K562 (cell line): Measurements from ENCODE around the gene MEI4. TPM values are rescaled to one million over a fixed set of nuclear protein-coding genes. Genes with fewer than 3 reads are reported as not detected.

Source experiments
- ATAC-seq: fragments of 200-7000 bp; cut with Tn5 transposase; 3 replicates; pipeline ENCODE4 v1.9.1; 2020; ENCODE audit warnings: moderate library complexity
- BruUV-seq: library from RNA; stranded (reverse); fragments of 400-500 nt; replicated peaks from 2 replicates; lab custom pipeline; 2021; lab: Mats Ljungman, UMichigan
- CTCF ChIA-PET: fragments of 300-600 bp; formaldehyde crosslinking; extraction: SDS; loops from one replicate; lab custom pipeline; 2021; ENCODE audit warnings: low intra/inter-chr PET ratio; lab: Yijun Ruan, JAX
- POLR2A ChIA-PET: fragments of 300-600, 350-650 bp; sonication (Branson Sonifier 250); formaldehyde crosslinking; extraction: SDS; loops from one replicate; lab custom pipeline; 2021; ENCODE audit warnings: antibody characterized with exemption, inconsistent platforms; lab: Yijun Ruan, JAX
- DNase-seq, 4 experiments: peaks; one replicate each; pipeline versions ENCODE4 v3.0.0 to v3.0.0-alpha.2; 2011 to 2018; ENCODE audit warnings: low spot score in 3 of 4, mixed read lengths in 3 of 4; ENCODE audit errors: extremely low read depth in 1 of 4
- FAIRE-seq: peaks from 2 replicates; lab custom pipeline; 2011; peaks lifted over from hg19 to GRCh38; lab: Jason Lieb, UNC
- H2AFZ ChIP-seq: 2 replicates; pipeline ENCODE4 v1.6.0; 2011; ENCODE audit warnings: low read depth, low read length, control low read depth, inconsistent platforms
- H3K27ac ChIP-seq: fragments of 200-600 bp; 3 replicates; pipeline ENCODE4 v1.8.0; 2011; ENCODE audit warnings: low read depth, mild to moderate bottlenecking, control low read depth, inconsistent platforms, low read length, moderate library complexity, mixed read lengths; ENCODE audit errors: extremely low read depth
- H3K27me3 ChIP-seq, 2 experiments: fragments of 300-600 bp in 1 of 2; 2 replicates in 1 of 2; 3 replicates in 1 of 2; pipeline versions ENCODE4 v1.6.0 to v1.8.0; 2011; ENCODE audit warnings: inconsistent platforms in 2 of 2, low read length in 2 of 2, mild to moderate bottlenecking in 1 of 2, mixed read lengths in 1 of 2, moderate library complexity in 1 of 2; ENCODE audit not compliant: control insufficient read depth in 2 of 2, insufficient read depth in 2 of 2
- H3K36me3 ChIP-seq: fragments of 300-600 bp; 3 replicates; pipeline ENCODE4 v1.8.0; 2011; ENCODE audit warnings: mild to moderate bottlenecking, low read length, inconsistent platforms; ENCODE audit not compliant: control insufficient read depth, insufficient read depth
- H3K4me1 ChIP-seq, 2 experiments: fragments of 200-600 bp in 1 of 2; replicated peaks in 1 of 2; 2 replicates in 1 of 2; 3 replicates in 1 of 2; pipeline versions ENCODE4 v1.5.1 to v1.8.0; 2011; ENCODE audit warnings: inconsistent platforms in 2 of 2, low read length in 2 of 2, mild to moderate bottlenecking in 1 of 2, mixed read lengths in 1 of 2, moderate library complexity in 1 of 2; ENCODE audit not compliant: control insufficient read depth in 2 of 2, insufficient read depth in 2 of 2
- H3K4me2 ChIP-seq: 2 replicates; pipeline ENCODE4 v1.6.1; 2011; ENCODE audit warnings: low read length, control low read depth, inconsistent platforms, mixed read lengths; ENCODE audit not compliant: insufficient read depth
- H3K4me3 ChIP-seq: fragments of 200-600 bp; sonication (generic), shearing (Covaris generic); 2 replicates; pipeline ENCODE4 v1.5.1; 2016; ENCODE audit warnings: control low read depth, inconsistent platforms
- H3K79me2 ChIP-seq: fragments of 200-600 bp; 3 replicates; pipeline ENCODE4 v1.8.0; 2011; ENCODE audit warnings: low read length, inconsistent platforms; ENCODE audit not compliant: control insufficient read depth, insufficient read depth
- H3K9ac ChIP-seq, 2 experiments: 2 replicates each; pipeline versions ENCODE4 v1.6.0 to v1.6.1; 2011; ENCODE audit warnings: low read depth in 2 of 2, low read length in 2 of 2, control low read depth in 1 of 2, inconsistent platforms in 1 of 2, mild to moderate bottlenecking in 1 of 2, mixed read lengths in 1 of 2; ENCODE audit not compliant: insufficient read depth in 1 of 2
- H3K9me1 ChIP-seq: one replicate; pipeline ENCODE4 v1.6.0; 2011; ENCODE audit warnings: inconsistent platforms, mild to moderate bottlenecking, low read length, moderate library complexity; ENCODE audit not compliant: control insufficient read depth, insufficient read depth
- H3K9me3 ChIP-seq: replicated peaks from 2 replicates; pipeline ENCODE4 v1.5.1; 2011; ENCODE audit warnings: low read depth, low read length, inconsistent platforms; ENCODE audit not compliant: control insufficient read depth, insufficient read depth
- H4K20me1 ChIP-seq: replicated peaks from 2 replicates; pipeline ENCODE4 v1.6.1; 2011; ENCODE audit warnings: low read length, inconsistent platforms, mixed read lengths; ENCODE audit not compliant: control insufficient read depth, insufficient read depth
- BRD4 ChIP-seq: fragments of 200-600 bp; sonication (generic); IDR thresholded peaks from 2 replicates; pipeline ENCODE4 v1.6.1; 2017; ENCODE audit warnings: inconsistent platforms
- ETS2 ChIP-seq: IDR thresholded peaks from 2 replicates; pipeline ENCODE4 v1.6.1; 2016; ENCODE audit warnings: borderline replicate concordance, missing genetic modification characterization, mild to moderate bottlenecking, moderate library complexity, missing compliant biosample characterization; ENCODE audit not compliant: poor library complexity, severe bottlenecking
- FOXA1 ChIP-seq: fragments of 450-650 bp; IDR thresholded peaks from 2 replicates; pipeline ENCODE4 v1.6.1; 2016; ENCODE audit warnings: mild to moderate bottlenecking, borderline replicate concordance
- FOXP1 ChIP-seq: sonication (generic); formaldehyde crosslinking; IDR thresholded peaks from 2 replicates; pipeline ENCODE4 v1.8.0; 2022; ENCODE audit warnings: mild to moderate bottlenecking, missing genetic modification reagents
- NCOA4 ChIP-seq: fragments of 450-650 bp; IDR thresholded peaks from 2 replicates; pipeline ENCODE4 v1.6.1; 2018; ENCODE audit warnings: mild to moderate bottlenecking; ENCODE audit not compliant: partially characterized antibody
- SIN3B ChIP-seq: fragments of 450-650 bp; IDR thresholded peaks from 2 replicates; pipeline ENCODE4 v1.6.1; 2017; ENCODE audit warnings: low read depth, mild to moderate bottlenecking, moderate library complexity
- TEAD4 ChIP-seq, 2 experiments: sonication (generic) in 1 of 2; formaldehyde crosslinking in 1 of 2; IDR thresholded peaks; 2 replicates each; pipeline versions ENCODE4 v1.6.1 to v1.8.0; 2012 to 2022; ENCODE audit warnings: borderline replicate concordance in 1 of 2, inconsistent platforms in 1 of 2, low read length in 1 of 2, mild to moderate bottlenecking in 1 of 2, missing genetic modification reagents in 1 of 2
- ZNF561 ChIP-seq: fragments of 450-650 bp; formaldehyde crosslinking; conservative IDR thresholded peaks from 2 replicates; pipeline ENCODE4 v1.4.0; 2020; ENCODE audit warnings: mild to moderate bottlenecking, moderate library complexity
- whole genome bisulfite sequencing: fragments of 100-300 bp; shearing (Covaris generic); methylation state at CpG from one replicate; pipeline ENCODE4 v1.1.6; 2016; ENCODE audit warnings: low coverage, mixed read lengths; ENCODE audit not compliant: insufficient coverage; ENCODE audit errors: missing lambda C conversion rate; 5-methylcytosine and 5-hydroxymethylcytosine counted together
- in situ Hi-C: fragments of 300-500 bp; cut with MboI; formaldehyde crosslinking; loops from 4 replicates; pipeline ENCODE4 v1.15.0; 2018; ENCODE audit warnings: inconsistent platforms, mixed read lengths
- intact Hi-C: fragments of 100-400 bp; cut with micrococcal nuclease; formaldehyde crosslinking; loops from 2 replicates; pipeline ENCODE4 v1.14.2; 2022
- polyA plus RNA-seq, 8 experiments: library from polyadenylated mRNA; depleted of rRNA in 4 of 8; stranded (reverse) in 5 of 8; unstranded in 3 of 8; fragments of >200 nt; fragmentation: Nextera tagmentation in 2 of 8; fragmentation: Illumina TruSeq in 1 of 8; extraction: Ambion mirVana in 2 of 8; extraction: Trizol in 1 of 8; gene quantifications; 2 replicates each; pipeline versions ENCODE4 v1.2.1 to v1.2.3, GENCODE V29; 2011 to 2014; ENCODE audit warnings: inconsistent platforms in 1 of 8, missing spikeins in 1 of 8
- total RNA-seq, 7 experiments: library from RNA; depleted of rRNA in 6 of 7; stranded (reverse); fragments of >200 nt in 6 of 7; fragmentation: Illumina TruSeq in 2 of 7; extraction: Trizol in 2 of 7; gene quantifications; 2 replicates each; pipeline versions ENCODE4 v1.2.1 to v1.2.3, GENCODE V29; 2011 to 2021; ENCODE audit warnings: low replicate concordance in 1 of 7
- TF ChIP-seq, protein P1 (sequence below): sonication (generic); formaldehyde crosslinking; IDR thresholded peaks from 2 replicates; pipeline ENCODE4 v1.8.0; 2022; ENCODE audit warnings: mild to moderate bottlenecking, missing genetic modification reagents
- TF ChIP-seq, protein P2 (sequence below), 2 experiments: IDR thresholded peaks; 2 replicates each; pipeline ENCODE4 v1.6.1; 2012; ENCODE audit warnings: improper control_type of control experiment in 2 of 2, low read depth in 2 of 2, low read length in 2 of 2, borderline replicate concordance in 1 of 2
- TF ChIP-seq, protein P3 (sequence below): fragments of 200-800 bp; sonication (Bioruptor generic); IDR thresholded peaks from 2 replicates; pipeline ENCODE4 v1.6.1; 2017; ENCODE audit warnings: missing genetic modification characterization, missing compliant biosample characterization

Gene MEI4
- total and polyA plus RNA-seq, 9 of the 15 experiments (the other 6 are each of a cell fraction or from before 2014, with no cell fraction given) = not detected

DNA sequence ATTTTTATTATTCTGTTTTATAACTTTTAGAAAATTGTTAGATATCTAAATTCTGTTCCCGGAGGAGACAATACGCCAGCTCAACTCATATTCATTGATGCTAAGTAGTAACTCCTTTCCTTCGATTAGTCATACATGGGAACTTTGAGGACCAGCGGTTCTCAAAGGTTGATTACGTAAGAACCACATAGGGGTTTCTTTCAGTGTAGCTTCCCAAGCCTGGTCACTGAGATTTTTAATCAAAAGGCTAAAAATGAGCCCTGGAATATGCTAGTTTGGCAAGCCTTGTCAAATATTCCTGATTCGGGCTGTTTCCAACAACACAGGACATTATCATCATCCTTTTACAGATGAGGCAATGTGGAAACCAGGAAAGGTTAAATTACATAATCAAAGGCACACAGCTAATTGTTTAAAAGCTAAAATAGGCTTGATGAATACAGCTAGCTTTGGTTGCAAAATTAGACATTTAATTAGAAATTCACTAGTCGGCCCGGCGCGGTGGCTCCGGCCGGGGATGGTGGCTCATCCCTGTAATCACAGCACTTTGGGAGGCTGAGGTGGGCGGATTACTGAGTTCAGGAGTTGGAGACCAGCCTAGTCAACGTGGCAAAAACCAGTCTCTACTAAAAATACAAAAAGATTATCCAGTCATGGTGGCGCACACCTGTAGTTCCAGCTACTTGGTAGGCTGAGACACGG, 14.6 kb upstream of the MEI4 start:
- ChIA-PET POLR2A (no interaction called here), CTCF (no interaction called here)
- in situ Hi-C loops = no loop called here
- H3K27ac ChIP-seq = no peak overlapping the region
- TF ChIP-seq, protein P1, sequence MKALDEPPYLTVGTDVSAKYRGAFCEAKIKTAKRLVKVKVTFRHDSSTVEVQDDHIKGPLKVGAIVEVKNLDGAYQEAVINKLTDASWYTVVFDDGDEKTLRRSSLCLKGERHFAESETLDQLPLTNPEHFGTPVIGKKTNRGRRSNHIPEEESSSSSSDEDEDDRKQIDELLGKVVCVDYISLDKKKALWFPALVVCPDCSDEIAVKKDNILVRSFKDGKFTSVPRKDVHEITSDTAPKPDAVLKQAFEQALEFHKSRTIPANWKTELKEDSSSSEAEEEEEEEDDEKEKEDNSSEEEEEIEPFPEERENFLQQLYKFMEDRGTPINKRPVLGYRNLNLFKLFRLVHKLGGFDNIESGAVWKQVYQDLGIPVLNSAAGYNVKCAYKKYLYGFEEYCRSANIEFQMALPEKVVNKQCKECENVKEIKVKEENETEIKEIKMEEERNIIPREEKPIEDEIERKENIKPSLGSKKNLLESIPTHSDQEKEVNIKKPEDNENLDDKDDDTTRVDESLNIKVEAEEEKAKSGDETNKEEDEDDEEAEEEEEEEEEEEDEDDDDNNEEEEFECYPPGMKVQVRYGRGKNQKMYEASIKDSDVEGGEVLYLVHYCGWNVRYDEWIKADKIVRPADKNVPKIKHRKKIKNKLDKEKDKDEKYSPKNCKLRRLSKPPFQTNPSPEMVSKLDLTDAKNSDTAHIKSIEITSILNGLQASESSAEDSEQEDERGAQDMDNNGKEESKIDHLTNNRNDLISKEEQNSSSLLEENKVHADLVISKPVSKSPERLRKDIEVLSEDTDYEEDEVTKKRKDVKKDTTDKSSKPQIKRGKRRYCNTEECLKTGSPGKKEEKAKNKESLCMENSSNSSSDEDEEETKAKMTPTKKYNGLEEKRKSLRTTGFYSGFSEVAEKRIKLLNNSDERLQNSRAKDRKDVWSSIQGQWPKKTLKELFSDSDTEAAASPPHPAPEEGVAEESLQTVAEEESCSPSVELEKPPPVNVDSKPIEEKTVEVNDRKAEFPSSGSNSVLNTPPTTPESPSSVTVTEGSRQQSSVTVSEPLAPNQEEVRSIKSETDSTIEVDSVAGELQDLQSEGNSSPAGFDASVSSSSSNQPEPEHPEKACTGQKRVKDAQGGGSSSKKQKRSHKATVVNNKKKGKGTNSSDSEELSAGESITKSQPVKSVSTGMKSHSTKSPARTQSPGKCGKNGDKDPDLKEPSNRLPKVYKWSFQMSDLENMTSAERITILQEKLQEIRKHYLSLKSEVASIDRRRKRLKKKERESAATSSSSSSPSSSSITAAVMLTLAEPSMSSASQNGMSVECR (CRISPR knock-in tag) = no peak
- TF ChIP-seq FOXP1 (no peak), NCOA4 (no peak), TEAD4 (IDR thresholded peaks at IDR 0.05; ENCODE audit: low read length) (no peak), TEAD4 (CRISPR knock-in tag; IDR thresholded peaks at IDR 0.05; ENCODE audit: borderline replicate concordance) (no peak), FOXA1 (no peak), SIN3B (no peak), BRD4 (no peak), ETS2 (tag) (no peak), ZNF561 (no peak)
- TF ChIP-seq, protein P2, sequence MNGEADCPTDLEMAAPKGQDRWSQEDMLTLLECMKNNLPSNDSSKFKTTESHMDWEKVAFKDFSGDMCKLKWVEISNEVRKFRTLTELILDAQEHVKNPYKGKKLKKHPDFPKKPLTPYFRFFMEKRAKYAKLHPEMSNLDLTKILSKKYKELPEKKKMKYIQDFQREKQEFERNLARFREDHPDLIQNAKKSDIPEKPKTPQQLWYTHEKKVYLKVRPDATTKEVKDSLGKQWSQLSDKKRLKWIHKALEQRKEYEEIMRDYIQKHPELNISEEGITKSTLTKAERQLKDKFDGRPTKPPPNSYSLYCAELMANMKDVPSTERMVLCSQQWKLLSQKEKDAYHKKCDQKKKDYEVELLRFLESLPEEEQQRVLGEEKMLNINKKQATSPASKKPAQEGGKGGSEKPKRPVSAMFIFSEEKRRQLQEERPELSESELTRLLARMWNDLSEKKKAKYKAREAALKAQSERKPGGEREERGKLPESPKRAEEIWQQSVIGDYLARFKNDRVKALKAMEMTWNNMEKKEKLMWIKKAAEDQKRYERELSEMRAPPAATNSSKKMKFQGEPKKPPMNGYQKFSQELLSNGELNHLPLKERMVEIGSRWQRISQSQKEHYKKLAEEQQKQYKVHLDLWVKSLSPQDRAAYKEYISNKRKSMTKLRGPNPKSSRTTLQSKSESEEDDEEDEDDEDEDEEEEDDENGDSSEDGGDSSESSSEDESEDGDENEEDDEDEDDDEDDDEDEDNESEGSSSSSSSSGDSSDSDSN (IDR thresholded peaks at IDR 0.05; ENCODE audit: borderline replicate concordance in 1 of 2, low read depth in 2 of 2, low read length in 2 of 2) = no peak
- TF ChIP-seq, protein P3, sequence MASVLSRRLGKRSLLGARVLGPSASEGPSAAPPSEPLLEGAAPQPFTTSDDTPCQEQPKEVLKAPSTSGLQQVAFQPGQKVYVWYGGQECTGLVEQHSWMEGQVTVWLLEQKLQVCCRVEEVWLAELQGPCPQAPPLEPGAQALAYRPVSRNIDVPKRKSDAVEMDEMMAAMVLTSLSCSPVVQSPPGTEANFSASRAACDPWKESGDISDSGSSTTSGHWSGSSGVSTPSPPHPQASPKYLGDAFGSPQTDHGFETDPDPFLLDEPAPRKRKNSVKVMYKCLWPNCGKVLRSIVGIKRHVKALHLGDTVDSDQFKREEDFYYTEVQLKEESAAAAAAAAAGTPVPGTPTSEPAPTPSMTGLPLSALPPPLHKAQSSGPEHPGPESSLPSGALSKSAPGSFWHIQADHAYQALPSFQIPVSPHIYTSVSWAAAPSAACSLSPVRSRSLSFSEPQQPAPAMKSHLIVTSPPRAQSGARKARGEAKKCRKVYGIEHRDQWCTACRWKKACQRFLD = no peak
- whole genome bisulfite sequencing = 6% methylated on average over 16 of the region's 16 CpGs
- H4K20me1 ChIP-seq = no peaks in the 10 kb centered on the region
- H3K4me2 ChIP-seq = no peak overlapping the region
- no peaks in the 10 kb centered on the region for H3K4me1 ChIP-seq
- FAIRE-seq = no peak
- H3K9ac ChIP-seq = no peak overlapping the region
- H3K9me3 ChIP-seq = no peaks in the 10 kb centered on the region
- DNase-seq = no peak
- no peaks in the 10 kb centered on the region for H3K9me1 ChIP-seq
- no peak for ATAC-seq
- H3K79me2 ChIP-seq = no peaks in the 10 kb centered on the region
- intact Hi-C loops = no loop called here
- no peaks in the 10 kb centered on the region for H3K27me3 ChIP-seq
- BruUV-seq = no TSS peak
- H3K4me3 ChIP-seq = no peak overlapping the region
- H2AFZ ChIP-seq = no peak overlapping the region
- no peaks in the 10 kb centered on the region for H3K36me3 ChIP-seq
